ENCODE data around the gene DHX8. TPM values are rescaled to one million over a fixed set of nuclear protein-coding genes. Genes with fewer than 3 reads are reported as not detected.

The DHX8 gene
- total and polyA plus RNA-seq, 2 of the 4 experiments (the other 2 are of a cell fraction) = 21.8 to 50.0 TPM

GRCh38 chr17:43540821-43541674 lies 57.3 kb downstream of the DHX8 start:
- H2AK5ac ChIP-seq (ENCODE audit: low read depth, low read length) = peak overlapping the region; percentile 49
- no peak for DNase-seq
- CTCF ChIA-PET = no interaction called here

More at GRCh38 chr17:43540821-43541674, 57.3 kb downstream of the DHX8 start:
- H4K20me1 ChIP-seq (ENCODE audit: insufficient read depth, low read length) = no peaks in the 10 kb centered on the region
- POLR2A ChIA-PET (ENCODE audit: unreplicated experiment) = no interaction called here
- H3K9me3 ChIP-seq (ENCODE audit: control insufficient read depth, insufficient read depth, low read length) = no peaks in the 10 kb centered on the region
- no peak overlapping the region for H3K9ac ChIP-seq (ENCODE audit: low read depth, low read length)
- BruUV-seq (replicated peaks) = no TSS peak
- dilution Hi-C loops (cut with HindIII; ENCODE audit: low sequenced_read_pairs, unreplicated experiment) (no loop called here), in situ Hi-C loops (cut with MboI; ENCODE audit: low sequenced_read_pairs) (no loop called here), intact Hi-C loops (cut with micrococcal nuclease) (no loop called here)
- H4K8ac ChIP-seq (ENCODE audit: low read depth in 2 of 2, low read length in 2 of 2) = peak overlapping the region; percentile 63 to 69; a peak in 3 of 4 replicates
- H3K56ac ChIP-seq (ENCODE audit: extremely low read depth, insufficient read depth, low read length) = no peak overlapping the region
- H3K27me3 ChIP-seq (ENCODE audit: control insufficient read depth, insufficient read depth, low read length) = no peaks in the 10 kb centered on the region
- peak overlapping the region; percentile 35; the same call in 1 of the 2 replicates for H2BK20ac ChIP-seq (ENCODE audit: low read depth, low read length)
- H3K4me2 ChIP-seq (ENCODE audit: low read depth, low read length) = no peak overlapping the region; the same call in 1 of the 2 replicates
- H3K27ac ChIP-seq (ENCODE audit: insufficient read depth, low read length) = no peak overlapping the region
- WGBS, 2 experiments (ENCODE audit: extremely low coverage in 2 of 2, insufficient read length in 1 of 2) = 57% methylated on average over 2 of the region's 11 CpGs; no CpG with 5 or more reads in 1 of the 2 experiments
- no peaks in the 10 kb centered on the region for H3K36me3 ChIP-seq (ENCODE audit: control insufficient read depth, insufficient read depth, low read length)
- no peak overlapping the region for H2BK5ac ChIP-seq (ENCODE audit: low read depth, low read length, poor library complexity, severe bottlenecking)
- no peak overlapping the region; the same call in 1 of the 2 replicates for H3K18ac ChIP-seq (ENCODE audit: low read depth, low read length)
- no peak overlapping the region for H2BK15ac ChIP-seq (ENCODE audit: low read depth, low read length)
- H2BK120ac ChIP-seq (ENCODE audit: low read depth, low read length) = peak overlapping the region; percentile 16; the same call in 1 of the 2 replicates
- H3K4ac ChIP-seq (ENCODE audit: low read depth, low read length) = peak overlapping the region; percentile 64
- TF ChIP-seq BHLHE40 (IDR thresholded peaks at IDR 0.05; ENCODE audit: low read depth, low read length) = no peak
- TF ChIP-seq MAZ (IDR thresholded peaks at IDR 0.05; ENCODE audit: borderline replicate concordance, low read depth, low read length) = no peak
- TF ChIP-seq SMC3 (IDR thresholded peaks at IDR 0.05; ENCODE audit: low read depth, low read length) = no peak
- H3K79me1 ChIP-seq (ENCODE audit: low read depth in 1 of 2, low read length in 2 of 2) = peaks cover 22 to 63% of the 10 kb centered on the region in 2 experiments; a peak in 3 of 4 replicates
- no peak overlapping the region for H3K4me3 ChIP-seq (ENCODE audit: insufficient read depth, low read depth, low read length)
- H2AK9ac ChIP-seq (replicated peaks; ENCODE audit: low read depth, low read length, poor library complexity) = no peak overlapping the region
- no peak overlapping the region; the same call in 1 of the 2 replicates for H4K91ac ChIP-seq (ENCODE audit: insufficient read depth, low read depth, low read length)
- no peak overlapping the region for H4K5ac ChIP-seq (ENCODE audit: low read depth, low read length)
- peak overlapping the region; percentile 55; the same call in 1 of the 2 replicates for H3K14ac ChIP-seq (replicated peaks; ENCODE audit: low read depth, low read length)
- peak overlapping the region; percentile 35; the same call in 1 of the 2 replicates for H3K23ac ChIP-seq (ENCODE audit: low read depth, low read length)
- peak overlapping the region; percentile 68 for H2AFZ ChIP-seq (replicated peaks; ENCODE audit: low read length, poor library complexity)
- peaks cover 20% of the 10 kb centered on the region for H3K9me1 ChIP-seq (ENCODE audit: insufficient read depth, low read length)
- ATAC-seq (ENCODE audit: low read depth) = peak; percentile 4; the same call in 1 of the 2 replicates
- peaks cover 27% of the 10 kb centered on the region for H3K4me1 ChIP-seq (ENCODE audit: control insufficient read depth, insufficient read depth, low read length)
